T-helper 2 cell treated with Interferon-gamma antibody and Interleukin-4, amounts not matched to agents 100 ng/mL and 5 ng/mL, for 36 hours (primary cell): Measurements from ENCODE around the gene ATP2C2. TPM values are rescaled to one million over a fixed set of nuclear protein-coding genes. Genes with fewer than 3 reads are reported as not detected.
"Not testable (repeated sequence)": the region's sequence is repeated elsewhere in the genome, so short reads cannot be mapped to it uniquely, and the experiment has no call there.

Source experiments
- intact Hi-C: fragments of 100-400 bp; cut with micrococcal nuclease; formaldehyde crosslinking; loops from one replicate; pipeline ENCODE4 v1.15.1; 2023
- total RNA-seq: library from RNA; stranded (reverse); gene quantifications from 2 replicates; pipeline ENCODE4 v1.2.3, GENCODE V29; 2022

The ATP2C2 gene, protein sequence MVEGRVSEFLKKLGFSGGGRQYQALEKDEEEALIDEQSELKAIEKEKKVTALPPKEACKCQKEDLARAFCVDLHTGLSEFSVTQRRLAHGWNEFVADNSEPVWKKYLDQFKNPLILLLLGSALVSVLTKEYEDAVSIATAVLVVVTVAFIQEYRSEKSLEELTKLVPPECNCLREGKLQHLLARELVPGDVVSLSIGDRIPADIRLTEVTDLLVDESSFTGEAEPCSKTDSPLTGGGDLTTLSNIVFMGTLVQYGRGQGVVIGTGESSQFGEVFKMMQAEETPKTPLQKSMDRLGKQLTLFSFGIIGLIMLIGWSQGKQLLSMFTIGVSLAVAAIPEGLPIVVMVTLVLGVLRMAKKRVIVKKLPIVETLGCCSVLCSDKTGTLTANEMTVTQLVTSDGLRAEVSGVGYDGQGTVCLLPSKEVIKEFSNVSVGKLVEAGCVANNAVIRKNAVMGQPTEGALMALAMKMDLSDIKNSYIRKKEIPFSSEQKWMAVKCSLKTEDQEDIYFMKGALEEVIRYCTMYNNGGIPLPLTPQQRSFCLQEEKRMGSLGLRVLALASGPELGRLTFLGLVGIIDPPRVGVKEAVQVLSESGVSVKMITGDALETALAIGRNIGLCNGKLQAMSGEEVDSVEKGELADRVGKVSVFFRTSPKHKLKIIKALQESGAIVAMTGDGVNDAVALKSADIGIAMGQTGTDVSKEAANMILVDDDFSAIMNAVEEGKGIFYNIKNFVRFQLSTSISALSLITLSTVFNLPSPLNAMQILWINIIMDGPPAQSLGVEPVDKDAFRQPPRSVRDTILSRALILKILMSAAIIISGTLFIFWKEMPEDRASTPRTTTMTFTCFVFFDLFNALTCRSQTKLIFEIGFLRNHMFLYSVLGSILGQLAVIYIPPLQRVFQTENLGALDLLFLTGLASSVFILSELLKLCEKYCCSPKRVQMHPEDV
- total RNA-seq = 0.16 TPM in 1 of 2 replicates, not detected in the other

DNA sequence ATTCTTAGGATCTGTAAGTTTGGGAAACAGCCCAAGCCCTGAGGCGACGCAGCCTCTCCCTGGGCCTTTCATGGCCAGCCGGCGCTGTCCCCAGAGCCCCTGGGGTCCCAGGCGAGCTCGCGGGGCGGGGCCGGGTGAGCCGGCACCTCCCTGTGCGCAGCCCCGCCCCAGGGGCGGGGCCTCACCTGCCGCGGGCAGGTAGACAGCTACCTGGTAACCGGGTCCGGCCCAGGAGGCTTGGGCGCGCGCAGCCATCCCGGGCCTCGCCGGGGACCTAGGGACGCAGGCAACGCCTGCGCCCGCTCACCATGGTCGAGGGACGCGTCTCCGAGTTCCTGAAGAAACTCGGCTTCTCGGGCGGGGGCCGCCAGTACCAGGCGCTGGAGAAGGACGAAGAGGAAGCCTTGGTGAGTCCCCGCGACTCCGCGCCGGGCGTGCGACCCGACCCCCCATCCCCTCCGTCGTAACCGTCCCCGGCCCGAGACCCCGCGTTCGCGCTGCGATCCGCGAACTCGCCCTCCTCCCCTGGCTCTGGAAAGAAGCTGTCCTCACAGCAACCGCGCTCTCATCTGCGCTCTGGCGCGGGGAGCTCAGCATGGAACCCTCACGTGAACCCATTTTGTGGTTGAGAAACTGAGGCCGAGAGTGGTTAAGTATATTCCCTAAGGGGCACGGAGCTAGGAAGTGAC lies at the start of gene ATP2C2:
ATP2C2 (plus strand) TSS at position 231 of the 689 bp plus-strand sequence; CDS start at position 309, 78 bp downstream.
- intact Hi-C loops = no loop called here

DNA sequence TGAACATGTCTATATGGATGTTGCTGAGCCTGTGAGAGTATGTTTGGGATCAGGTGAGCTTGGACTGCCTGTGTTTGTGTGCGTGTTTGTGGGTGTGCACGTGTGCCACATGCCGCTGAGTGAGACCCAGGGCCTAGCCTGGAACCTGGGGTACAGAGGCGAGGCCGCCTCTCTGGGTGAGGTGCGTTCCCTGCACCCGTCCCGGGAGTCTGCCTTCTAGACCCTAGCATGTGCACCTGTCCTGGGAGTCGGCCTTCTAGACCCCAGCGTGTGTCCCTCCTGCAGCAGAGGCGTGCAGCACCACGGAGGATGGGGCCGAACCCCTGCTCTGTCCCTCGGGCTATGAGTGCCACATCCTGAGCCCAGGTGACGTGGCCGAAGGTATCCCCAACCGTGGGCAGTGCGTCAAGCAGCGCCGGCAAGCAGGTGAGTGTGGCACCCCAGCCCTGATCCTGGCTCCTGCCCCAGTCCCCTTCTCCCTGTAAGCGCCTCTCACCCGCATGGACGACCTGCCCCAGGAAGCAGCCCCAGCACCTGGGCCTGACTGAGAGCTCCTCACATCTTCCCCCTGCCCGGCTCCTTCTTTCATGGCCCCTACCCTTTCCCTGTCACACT lies 49.1 kb upstream of the ATP2C2 start:
- intact Hi-C loops = no loop called here

DNA sequence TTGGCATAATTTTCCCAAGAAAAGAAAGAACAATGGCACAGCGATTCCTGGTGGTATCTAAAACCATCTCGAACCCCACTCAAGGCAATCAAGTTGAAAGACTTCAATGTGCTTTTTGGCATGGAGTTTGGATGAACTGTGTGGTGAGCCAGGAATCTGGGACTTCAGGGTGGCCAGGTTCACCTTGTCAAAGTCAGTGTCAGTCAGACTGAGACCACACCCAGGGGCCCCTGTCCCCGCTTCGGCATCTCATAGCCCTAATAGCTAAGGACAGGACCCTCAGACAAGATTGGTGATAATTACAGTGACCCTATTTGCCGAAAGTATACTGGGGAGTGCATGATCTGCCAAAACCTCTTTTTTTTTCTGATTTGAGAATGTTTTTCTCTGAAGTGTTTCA lies 47.8 kb upstream of the ATP2C2 start:
- intact Hi-C loops = no loop called here

DNA sequence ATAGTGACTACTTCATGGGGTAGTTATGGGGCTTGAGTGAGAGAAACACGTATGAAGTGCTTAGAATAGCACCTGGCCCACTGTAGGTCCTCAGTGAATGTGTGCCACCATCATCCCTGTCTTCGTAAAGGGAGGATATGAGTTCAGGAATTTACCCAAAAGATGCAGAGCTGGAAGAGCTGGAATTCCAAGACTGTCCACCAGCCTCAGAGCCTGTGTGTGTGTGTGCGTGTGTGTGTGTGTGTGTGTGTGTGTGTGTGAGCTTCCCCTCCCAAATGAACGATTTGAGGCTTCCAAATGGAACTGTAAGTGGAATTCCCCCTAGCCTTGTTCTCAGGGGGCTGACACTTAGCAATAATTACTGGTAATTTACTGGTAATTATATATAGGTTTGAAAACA lies 46.4 kb upstream of the ATP2C2 start:
- intact Hi-C loops = no loop called here

DNA sequence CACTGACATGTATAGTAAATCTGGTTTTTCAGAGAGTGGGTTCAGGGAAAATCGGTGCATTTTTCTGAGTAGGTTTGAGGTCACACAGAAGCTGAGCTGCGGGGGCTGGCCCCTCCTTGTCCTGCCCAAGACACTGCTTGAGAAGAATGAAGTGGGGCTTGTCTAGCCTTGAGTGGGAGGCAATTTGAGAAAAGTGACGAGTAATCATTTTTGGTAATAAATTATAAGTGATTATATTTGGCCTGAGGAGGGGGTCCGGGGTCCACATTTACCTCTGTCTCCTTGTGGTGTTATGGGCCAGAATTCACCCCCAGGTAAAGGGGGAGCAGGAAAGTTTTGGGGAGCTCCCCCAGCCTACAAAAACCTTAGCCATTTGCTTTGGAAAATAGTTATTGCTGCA lies 45.6 kb upstream of the ATP2C2 start:
- intact Hi-C loops = no loop called here

DNA sequence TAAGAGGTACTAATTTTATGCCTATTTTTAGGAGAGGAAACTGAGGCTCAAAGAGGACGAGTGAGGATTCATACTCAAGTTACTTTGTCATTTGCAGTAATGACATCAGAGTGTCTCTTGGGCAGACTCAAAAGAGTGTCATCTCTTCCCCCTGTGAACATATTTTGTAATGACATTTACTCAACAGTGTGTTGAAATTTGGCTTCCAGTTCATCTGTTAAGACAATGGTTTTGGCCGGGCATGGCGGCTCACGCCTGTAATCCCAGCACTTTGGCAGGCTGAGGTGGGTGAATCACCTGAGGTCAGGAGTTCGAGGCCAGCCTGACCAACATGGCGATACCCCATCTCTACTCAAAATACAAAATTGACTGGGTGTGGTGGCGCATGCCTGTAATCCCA lies 44.7 kb upstream of the ATP2C2 start:
- intact Hi-C loops = no loop called here

DNA sequence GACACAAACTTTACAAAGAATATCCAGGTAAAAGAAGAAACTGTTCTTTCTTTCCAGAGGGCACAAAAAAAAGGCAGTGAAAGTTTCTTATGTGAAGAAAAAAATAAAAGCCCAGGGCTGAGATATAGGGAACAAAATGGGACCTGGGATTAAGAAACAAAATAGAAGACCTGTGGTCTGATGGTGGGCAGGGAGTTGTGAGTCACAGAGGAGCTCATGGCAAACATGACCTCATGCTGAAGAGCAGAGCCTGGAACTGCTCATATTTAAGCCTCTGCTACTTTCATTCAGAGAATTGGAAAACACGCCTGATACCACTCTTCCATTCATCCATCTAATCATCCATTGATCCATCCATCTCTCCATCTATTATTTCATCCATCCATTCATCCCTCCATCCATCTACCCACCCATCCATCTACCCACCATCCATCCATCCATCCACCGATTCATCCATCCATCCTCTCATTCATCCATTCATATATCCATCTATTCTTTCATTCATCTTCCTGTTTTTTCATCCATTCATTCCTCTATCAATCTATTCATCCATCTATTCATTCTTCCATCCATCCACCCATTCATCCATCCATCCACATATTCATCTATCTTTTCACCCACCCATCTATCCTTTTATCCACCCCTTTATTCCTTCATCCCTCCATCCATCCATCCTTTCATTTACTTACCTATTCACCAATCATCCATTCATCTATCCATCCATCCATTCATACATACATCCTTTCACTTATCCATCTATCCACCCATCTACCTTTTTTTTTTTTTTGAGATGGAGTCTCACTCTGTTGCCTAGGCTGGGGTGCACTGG lies 43.7 kb upstream of the ATP2C2 start:
- intact Hi-C loops = no loop called here

DNA sequence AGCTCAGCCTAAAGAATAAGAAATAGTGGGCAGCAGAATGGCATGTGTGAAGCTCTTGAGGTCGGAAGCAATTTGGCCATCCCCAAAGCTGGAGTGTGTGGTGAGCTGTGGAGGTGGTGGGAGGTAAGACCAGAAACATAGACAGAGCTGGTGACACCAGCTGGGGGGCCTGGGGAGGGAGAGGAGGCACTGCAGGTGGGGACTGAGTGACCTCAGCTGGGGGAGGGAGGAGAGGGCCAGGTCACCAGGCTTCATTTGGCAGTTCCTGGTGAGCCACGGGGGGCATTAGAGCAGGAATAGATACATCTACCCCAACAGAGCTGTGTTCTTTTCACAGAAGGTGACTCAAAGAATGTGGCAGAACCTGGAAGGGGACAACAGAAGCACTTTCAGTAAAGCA lies 41.8 kb upstream of the ATP2C2 start:
- intact Hi-C loops = no loop called here

DNA sequence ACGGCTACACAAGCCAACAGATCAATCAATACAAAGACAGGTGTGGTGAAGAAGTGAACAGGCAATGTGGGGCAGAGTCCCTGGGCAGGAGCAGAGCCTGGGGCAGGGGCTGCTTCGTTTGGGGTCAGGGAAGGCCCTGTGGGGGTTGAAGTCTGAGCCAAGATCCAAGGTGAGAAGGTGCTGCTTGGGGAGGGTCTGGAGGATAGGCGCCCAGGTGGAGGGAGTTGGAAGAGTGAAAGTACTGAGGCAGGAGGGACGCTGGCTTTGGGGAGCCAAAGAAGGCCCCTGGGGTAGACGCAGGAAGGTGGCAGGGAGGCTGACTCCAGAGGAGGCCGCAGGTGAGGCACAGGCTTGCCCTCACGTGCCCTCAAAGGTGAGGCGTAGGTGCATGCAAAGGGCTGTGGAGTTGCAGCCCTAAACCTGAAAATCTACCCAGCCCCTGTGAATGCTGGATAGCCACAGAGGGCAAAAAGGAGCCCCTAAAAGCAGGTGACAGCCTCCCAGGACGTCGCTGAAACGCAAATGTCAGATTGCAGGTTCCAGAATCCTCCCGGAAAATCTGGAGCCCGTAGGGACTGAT lies 40.3 kb upstream of the ATP2C2 start:
- intact Hi-C loops = no loop called here

DNA sequence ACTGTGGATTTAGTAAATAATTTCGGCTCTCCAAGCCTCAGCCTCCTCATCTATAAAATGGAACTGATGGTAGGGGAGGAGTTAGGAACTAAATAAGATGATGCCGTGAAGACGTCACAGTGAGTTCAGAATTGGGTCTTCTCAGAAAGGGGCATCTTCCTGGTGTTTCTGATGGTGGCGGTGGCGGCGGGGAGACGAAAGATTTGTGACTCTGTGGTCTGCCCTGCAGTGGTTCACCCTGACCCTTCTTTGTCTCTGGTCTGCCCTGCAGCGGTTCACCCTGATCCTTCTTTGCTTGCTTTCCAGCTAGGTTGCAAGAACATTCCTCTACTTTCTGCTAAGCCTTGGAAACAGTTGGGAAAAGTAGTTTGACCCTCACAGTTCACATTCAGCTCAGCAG lies 39.3 kb upstream of the ATP2C2 start:
- intact Hi-C loops = no loop called here

DNA sequence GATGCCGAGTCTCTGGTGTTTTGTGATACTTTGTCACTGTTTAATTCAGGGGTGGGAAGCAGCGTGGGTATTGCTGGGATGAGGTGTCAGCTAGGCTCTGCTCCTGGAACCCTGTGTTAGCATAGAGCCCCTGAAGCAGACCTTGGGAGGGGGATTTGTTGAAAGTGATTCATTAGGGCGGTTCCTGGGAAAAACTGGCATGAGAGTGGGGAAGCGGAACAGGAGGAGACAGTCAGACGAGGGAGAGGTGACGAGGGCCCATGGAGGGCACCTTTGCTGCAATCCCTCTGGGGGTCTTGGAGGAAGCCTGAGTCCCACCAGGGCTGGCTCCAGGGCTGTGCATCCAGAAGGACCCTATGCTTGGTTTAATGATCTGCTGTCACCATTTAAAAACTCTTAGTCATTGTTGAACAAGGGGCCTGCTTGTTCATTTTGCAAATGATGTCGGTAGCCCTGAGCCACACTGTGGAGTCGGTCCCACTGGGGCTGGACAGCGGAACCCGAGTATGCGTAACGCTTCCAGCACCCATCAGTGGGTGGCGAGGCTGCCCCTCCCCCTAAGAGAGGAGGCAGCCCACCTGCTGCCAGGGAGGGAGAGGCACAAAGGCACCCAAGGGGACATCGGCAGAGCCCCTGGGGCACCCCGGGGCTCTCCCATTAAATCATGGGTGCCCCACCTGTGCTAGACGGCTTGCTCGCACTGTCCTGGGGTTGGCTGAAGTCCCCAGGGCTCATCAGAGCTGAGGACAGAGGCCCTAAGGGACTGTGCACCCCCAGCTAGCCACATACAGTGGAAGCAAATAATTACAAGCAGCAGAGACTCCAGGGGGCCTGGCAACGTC lies 38.3 kb upstream of the ATP2C2 start:
- intact Hi-C loops = no loop called here

DNA sequence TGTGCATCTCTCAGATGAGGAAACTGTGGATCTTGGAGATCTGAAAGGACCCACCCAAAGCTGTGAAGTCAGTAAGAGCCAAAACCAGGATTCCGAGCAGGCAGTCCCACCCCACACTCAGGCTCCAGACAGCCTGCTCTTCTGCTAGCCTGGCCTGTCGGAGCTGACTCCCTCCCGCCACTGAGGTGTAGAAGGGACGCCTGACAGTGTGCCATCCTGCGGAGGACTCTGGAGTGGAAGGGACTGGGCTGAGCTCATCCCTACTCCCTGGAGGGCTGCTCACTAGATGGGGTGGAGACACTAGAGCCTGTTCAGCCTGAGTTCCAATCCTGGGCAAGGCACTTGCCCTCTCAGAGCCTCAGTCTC lies 37.7 kb upstream of the ATP2C2 start:
- intact Hi-C loops = no loop called here

DNA sequence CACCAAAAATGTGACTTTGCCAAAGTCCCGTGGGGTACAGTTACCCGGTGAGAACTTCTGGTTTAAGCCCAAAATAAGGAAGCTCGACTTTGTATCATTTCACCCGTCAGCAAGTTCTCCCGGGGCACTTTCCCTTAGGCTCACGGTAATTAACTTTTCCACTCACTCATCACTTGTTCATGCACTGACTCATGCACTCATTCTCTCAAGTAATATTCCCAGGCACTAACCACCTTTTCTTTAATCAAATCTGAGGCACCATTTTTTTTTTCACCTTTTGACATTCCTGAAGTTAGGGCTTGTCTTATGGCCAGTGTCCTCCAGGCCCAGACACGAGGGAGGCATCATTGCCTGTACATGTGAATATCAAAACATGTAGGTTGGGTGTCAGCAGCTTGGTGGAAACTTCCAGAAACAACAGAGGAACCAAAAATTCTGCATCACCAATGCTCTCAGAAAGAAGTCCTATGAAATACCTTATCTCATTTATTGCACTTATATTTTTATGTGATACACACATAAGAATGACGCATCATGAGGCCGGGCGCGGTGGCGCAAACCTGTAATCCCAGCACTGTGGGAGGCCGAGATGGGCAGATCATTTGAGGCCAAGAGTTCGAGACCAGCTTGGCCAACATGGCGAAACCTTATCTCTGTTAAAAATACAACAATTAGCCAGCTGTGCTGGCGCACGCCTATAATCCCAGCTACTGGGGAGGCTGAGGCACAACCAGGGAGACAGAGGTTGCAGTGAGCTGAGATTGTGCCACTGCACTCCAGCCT lies 36.1 kb upstream of the ATP2C2 start:
- intact Hi-C loops = no loop called here

DNA sequence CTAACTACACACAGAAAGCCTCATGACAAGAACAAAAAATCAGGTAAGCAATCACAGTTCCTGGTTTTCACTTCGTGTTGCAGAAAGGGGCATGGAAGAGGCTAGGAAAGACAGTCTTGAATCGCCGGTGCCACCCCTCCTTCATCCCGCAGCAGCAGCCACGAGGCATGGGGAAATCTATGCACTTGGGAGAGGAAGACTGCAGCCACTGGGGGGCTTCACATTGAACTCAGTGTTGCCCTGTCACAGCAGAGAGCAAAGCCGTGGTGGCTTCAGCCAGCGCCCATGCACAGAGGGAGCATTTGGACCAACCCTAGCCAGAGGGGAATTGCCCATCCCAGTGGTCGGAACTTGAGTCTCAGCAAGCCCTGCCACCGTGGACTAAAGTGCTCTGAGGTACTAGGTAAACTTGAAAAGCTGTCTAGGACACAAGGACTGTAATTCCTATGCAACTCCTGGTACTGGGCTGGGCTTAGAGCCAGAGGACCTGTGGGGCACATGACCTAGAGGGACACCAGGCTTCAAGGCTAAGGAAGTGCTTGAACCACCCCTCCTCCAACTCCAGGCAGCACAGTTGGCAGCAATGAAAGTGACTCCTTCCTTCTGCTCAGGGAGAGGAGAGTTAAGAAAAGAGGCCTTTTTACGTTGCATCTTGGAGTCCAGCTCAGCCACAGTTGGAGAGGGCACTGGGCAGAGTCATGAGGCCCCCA lies 35.2 kb upstream of the ATP2C2 start:
- intact Hi-C loops = no loop called here

DNA sequence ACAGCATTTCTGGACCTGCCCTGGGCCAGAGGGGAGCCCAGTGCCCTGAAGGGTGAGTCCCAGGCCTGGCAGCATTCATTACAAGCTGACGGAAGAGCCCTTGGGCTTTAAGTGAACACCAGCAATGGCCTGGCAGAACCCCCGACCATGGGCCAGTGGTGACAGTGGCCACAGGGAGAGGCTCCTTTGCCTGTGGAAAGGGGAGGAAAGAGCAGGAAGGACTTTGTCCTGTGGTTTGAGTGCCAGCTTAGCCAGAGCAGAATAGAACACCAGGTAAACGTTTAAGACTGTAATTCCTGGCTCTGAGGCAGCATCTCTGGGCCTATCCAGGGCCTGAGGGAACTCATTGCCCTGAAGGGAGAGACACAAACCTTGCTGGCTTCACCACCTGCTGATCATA lies 34.3 kb upstream of the ATP2C2 start:
- intact Hi-C loops = no loop called here

DNA sequence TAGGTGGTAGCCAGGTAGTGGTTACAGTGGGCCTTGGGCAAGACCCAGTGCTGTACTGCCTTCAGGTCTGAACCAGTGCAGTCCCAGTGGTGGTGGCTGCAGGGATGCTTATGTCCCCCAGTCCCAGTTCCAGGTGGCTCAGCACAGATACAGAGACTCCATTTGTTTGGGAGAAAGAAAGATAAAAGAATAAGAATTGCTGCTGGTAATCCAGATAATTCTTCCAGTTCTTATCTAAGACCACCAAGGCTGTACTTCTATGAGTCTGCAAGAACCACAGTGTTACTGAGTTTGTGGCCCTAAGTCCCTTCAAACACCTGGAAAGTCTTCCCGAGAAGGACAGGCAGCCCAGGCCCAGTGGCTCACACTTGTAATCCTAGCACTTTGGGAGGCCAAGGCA lies 33.9 kb upstream of the ATP2C2 start:
- intact Hi-C loops = no loop called here

DNA sequence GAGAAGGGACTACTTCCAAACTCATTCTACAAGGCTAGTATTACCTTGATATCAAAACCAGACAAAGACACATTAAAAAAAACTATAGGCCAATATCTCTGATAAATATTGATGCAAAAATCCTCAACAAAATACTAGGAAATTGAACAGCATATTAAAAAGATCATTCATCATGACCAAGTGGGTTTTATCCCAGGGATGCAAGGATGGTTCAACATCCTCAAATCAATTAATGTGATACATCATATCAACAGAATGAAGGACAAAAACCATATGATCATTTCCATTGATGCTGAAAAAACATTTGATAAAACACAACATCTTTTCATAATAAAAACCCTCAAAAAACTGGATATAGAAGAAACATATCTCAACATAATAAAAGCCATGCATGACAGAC lies 31.1 kb upstream of the ATP2C2 start:
- intact Hi-C loops = not testable (repeated sequence)

DNA sequence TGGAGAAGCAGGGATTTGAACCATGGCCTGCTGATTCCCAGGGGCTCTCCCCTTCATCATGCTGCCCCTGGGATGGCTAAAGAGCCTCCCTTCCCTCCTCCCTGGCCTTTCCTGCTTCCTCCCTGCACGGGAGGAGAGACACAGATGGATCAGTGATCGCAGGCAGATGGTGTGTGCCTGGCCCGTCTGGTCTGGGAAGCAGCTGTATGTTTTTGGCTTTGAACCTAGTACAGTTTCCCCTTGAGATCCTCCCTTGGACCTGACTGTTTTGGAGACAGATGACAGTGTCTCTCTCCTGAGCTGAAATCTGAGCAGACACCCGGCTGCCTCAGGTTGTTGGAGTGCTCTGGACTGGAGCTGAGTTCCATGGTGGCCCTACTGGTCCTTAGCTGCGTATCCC lies 29.0 kb upstream of the ATP2C2 start:
- intact Hi-C loops = no loop called here
